GM10248 (cell line): ENCODE results near the gene FGD3.

Source experiments
- CTCF ChIA-PET: fragments of 300-600 bp; sonication (Branson Sonifier 250); formaldehyde crosslinking; extraction: SDS; loops from one replicate; lab custom pipeline; 2021; ENCODE audit warnings: antibody characterized with exemption; lab: Yijun Ruan, JAX
- POLR2A ChIA-PET: fragments of 350-650 bp; sonication (Branson Sonifier 250); formaldehyde crosslinking; extraction: SDS; loops from one replicate; lab custom pipeline; 2020; ENCODE audit warnings: antibody characterized with exemption; lab: Yijun Ruan, JAX
- DNase-seq: peaks from one replicate; pipeline ENCODE4 v3.0.0; 2012; ENCODE audit errors: extremely low spot score
- CTCF ChIP-seq: IDR thresholded peaks from 2 replicates; pipeline ENCODE4 v1.5.1; 2012; ENCODE audit warnings: mild to moderate bottlenecking, low read depth; ENCODE audit errors: extremely low read depth, missing control alignments, control extremely low read depth

FGD3 gene

GRCh38 chr9:93080406-93080805 is 133.1 kb downstream of the FGD3 start:
- DNase-seq = no peak
- TF ChIP-seq CTCF = no peak
- ChIA-PET POLR2A (no interaction called here), CTCF (interaction anchor here (0.9 to 2.1 kb wide), 2 partner anchors 10 to 29 kb away, joined by 4 to 5 read pairs; no protein-coding TSS in a partner anchor)

GRCh38 chr9:93081081-93081529 is 133.8 kb downstream of the FGD3 start:
- ChIA-PET POLR2A (no interaction called here), CTCF (interaction anchor here (0.9 to 1.7 kb wide), 2 partner anchors 9 to 78 kb away, joined by 4 read pairs; no protein-coding TSS in a partner anchor)
- no peak for TF ChIP-seq CTCF
- no peak for DNase-seq

DNA sequence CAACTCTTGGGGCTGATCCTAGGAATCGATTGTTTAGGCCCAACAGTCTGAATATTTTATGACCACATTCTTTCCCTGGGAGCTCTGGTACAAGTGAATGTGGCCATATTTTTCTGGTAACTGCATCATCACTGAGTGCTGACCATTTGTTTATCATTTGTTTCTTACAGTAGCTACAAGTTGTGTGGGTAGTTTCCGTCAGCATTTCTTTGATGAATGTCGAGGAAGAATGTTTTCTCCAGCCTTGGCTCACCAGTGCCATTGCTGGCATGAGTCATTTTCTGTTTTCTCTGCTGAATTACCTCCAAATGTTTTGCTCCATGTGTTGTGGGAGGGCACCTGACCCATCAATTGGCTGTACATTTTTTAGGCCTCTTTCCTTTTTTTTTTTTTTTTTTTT is 134.6 kb downstream of the FGD3 start:
- CTCF ChIA-PET = interaction anchor here (0.6 to 1.7 kb wide), 3 partner anchors 16 to 1700 kb away, joined by 3 to 4 read pairs (median 4); no protein-coding TSS in a partner anchor
- DNase-seq = no peak

GRCh38 chr9:93082841-93083411 is 135.6 kb downstream of the FGD3 start:
- POLR2A ChIA-PET = no interaction called here
- TF ChIP-seq CTCF = no peak
- DNase-seq = no peak
- CTCF ChIA-PET = no interaction called here

More for the DNA sequence above, 134.6 kb downstream of the FGD3 start:
- no peak for TF ChIP-seq CTCF
- POLR2A ChIA-PET = no interaction called here

- POLR2A ChIA-PET = no interaction called here
Measured at GRCh38 chr9:93083592-93084470, 136.5 kb downstream of the FGD3 start.

More at GRCh38 chr9:93083592-93084470, 136.5 kb downstream of the FGD3 start:
- no peak for TF ChIP-seq CTCF
- CTCF ChIA-PET = interaction anchor here (0.9 to 1.4 kb wide), 2 partner anchors 25 to 80 kb away, joined by 3 to 4 read pairs; no protein-coding TSS in a partner anchor
- no peak for DNase-seq
